Measurements from ENCODE around the gene OAS2. TPM values are rescaled to one million over a fixed set of nuclear protein-coding genes. Genes with fewer than 3 reads are reported as not detected.
A peak's percentile ranks its signal among the peaks of the same experiment; 100 is the strongest.

OAS2 gene
- total RNA-seq, 2 experiments from 2014 or later: 191 to 196 TPM

DNA sequence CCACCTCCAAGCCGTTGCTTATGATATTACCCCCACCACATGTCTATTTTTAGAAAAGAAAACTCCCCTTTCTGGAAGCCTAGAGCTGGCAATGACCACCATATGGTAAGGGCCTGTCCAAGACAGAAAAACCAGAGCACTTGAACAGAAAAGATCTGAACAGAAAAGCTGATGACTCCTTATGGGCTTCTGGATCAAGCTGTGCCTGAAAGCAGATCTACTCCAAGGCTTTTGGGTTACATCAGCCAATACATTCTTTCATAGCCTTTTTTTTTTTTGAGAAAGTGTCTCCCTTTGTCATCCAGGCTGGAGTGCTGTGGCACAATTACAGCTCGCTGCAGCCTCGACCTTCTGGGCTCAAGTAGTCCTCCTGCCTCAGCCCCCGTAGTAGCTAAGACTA is 16.8 kb upstream of the OAS2 start:
- H3K4me1 Mint-ChIP-seq (ENCODE audit: low read depth): peaks cover 1% of the 10 kb centered on the region
- peaks cover 11% of the 10 kb centered on the region for H3K9me3 Mint-ChIP-seq
- intact Hi-C loops (cut with micrococcal nuclease): no loop called here
- no peaks in the 10 kb centered on the region for H3K27me3 Mint-ChIP-seq (ENCODE audit: low read depth)
- CTCF ChIA-PET: no interaction called here
- peaks cover 48% of the 10 kb centered on the region for H3K36me3 Mint-ChIP-seq (ENCODE audit: low read depth)
- DNase-seq: no peak
- no peak overlapping the region for H3K4me3 Mint-ChIP-seq
- no peak overlapping the region for H3K27ac Mint-ChIP-seq

DNA sequence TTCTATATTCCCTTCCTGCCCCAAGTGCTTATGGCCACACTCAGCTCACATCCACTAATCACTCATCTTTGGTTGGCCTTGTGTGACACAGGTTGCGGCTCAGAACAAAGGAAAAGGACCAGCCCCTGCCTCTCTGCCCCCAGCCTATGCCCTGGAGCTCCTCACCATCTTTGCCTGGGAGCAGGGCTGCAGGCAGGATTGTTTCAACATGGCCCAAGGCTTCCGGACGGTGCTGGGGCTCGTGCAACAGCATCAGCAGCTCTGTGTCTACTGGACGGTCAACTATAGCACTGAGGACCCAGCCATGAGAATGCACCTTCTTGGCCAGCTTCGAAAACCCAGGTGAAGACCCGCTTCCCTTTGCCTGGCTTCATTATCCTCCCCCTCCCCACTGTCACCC is 15.8 kb upstream of the OAS2 start:
- Mint-ChIP-seq H3K9me3 (peaks cover 10% of the 10 kb centered on the region), H3K4me1 (ENCODE audit: low read depth) (no peaks in the 10 kb centered on the region), H3K4me3 (no peak overlapping the region), H3K27ac (no peak overlapping the region), H3K27me3 (ENCODE audit: low read depth) (no peaks in the 10 kb centered on the region), H3K36me3 (ENCODE audit: low read depth) (peaks cover 37% of the 10 kb centered on the region)
- no peak for DNase-seq
- intact Hi-C loops (cut with micrococcal nuclease): no loop called here
- CTCF ChIA-PET: interaction anchor here (0.6 to 1.3 kb wide), 3 partner anchors 31 to 520 kb away, joined by 3 to 4 read pairs (median 3); no protein-coding TSS in a partner anchor

- DNase-seq: no peak
- H3K27me3 Mint-ChIP-seq (ENCODE audit: low read depth): no peaks in the 10 kb centered on the region
- no peaks in the 10 kb centered on the region for H3K4me1 Mint-ChIP-seq (ENCODE audit: low read depth)
- CTCF ChIA-PET: interaction anchor here (1.1 to 1.4 kb wide), 3 partner anchors 30 to 63 kb away, joined by 3 to 4 read pairs (median 4); no protein-coding TSS in a partner anchor
- peaks cover 5% of the 10 kb centered on the region for H3K9me3 Mint-ChIP-seq
- H3K36me3 Mint-ChIP-seq (ENCODE audit: low read depth): peaks cover 34% of the 10 kb centered on the region
- no peak overlapping the region for H3K4me3 Mint-ChIP-seq
- no peak overlapping the region for H3K27ac Mint-ChIP-seq
- intact Hi-C loops (cut with micrococcal nuclease): no loop called here
These were observed 15.0 kb upstream of the OAS2 start for GRCh38 chr12:112963227-112963861.

DNA sequence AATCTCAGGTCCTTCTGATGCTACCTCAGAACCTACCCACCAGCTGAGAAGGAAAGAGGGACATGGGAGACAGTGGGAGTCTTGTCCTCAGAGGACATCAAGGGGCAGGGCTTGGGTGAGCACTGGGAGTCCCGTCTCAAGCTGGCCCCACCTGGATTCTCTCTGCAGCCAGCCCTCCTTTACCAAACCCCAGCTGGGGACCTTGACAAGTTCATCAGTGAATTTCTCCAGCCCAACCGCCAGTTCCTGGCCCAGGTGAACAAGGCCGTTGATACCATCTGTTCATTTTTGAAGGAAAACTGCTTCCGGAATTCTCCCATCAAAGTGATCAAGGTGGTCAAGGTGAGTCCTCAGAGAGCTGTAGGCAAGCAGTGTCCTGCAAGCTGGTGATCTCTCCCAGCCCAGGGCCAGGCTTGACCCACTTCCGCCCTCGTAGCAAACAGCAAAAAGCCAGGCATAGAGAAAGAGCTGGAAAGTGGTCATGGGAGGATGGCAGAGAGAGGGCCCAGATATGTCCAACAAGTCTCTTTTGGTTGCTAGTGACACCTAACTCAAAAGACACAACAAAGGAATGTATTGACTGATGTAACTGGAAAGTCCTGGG is 14.2 kb upstream of the OAS2 start:
- Mint-ChIP-seq H3K27me3 (ENCODE audit: low read depth) (no peaks in the 10 kb centered on the region), H3K4me3 (no peak overlapping the region), H3K4me1 (ENCODE audit: low read depth) (no peaks in the 10 kb centered on the region), H3K9me3 (peaks cover 5% of the 10 kb centered on the region), H3K27ac (no peak overlapping the region), H3K36me3 (ENCODE audit: low read depth) (peaks cover 33% of the 10 kb centered on the region)
- intact Hi-C loops (cut with micrococcal nuclease): no loop called here
- CTCF ChIA-PET: interaction anchor here (1.2 to 1.4 kb wide), 2 partner anchors 63 to 84 kb away, joined by 3 to 4 read pairs; no protein-coding TSS in a partner anchor
- DNase-seq: no peak

DNA sequence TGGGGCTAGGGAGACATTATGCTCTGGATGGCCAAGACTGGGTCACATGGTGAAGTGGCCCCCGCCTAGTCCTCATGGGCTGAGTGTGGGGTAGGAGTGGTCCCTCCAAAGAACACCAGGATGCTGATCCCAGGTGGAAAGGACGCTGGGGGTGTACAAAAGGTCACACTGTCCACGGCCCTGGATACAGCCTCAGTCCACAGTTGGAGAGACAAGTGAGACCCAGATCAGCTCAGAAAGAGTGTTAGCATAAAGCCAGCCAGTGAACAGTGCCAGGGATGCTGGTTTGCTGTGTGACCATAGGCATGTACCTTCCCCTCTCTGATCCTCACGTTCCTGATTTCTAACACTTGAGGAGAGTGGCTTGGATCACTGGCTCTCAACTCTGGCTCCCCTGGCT is 13.4 kb upstream of the OAS2 start:
- H3K36me3 Mint-ChIP-seq (ENCODE audit: low read depth): peaks cover 27% of the 10 kb centered on the region
- no peak overlapping the region for H3K4me3 Mint-ChIP-seq
- H3K27ac Mint-ChIP-seq: no peak overlapping the region
- H3K9me3 Mint-ChIP-seq: no peaks in the 10 kb centered on the region
- intact Hi-C loops (cut with micrococcal nuclease): no loop called here
- no peaks in the 10 kb centered on the region for H3K4me1 Mint-ChIP-seq (ENCODE audit: low read depth)
- CTCF ChIA-PET: interaction anchor here (1.2 kb wide), 1 partner anchor 84 kb away, joined by 3 read pairs; no protein-coding TSS in a partner anchor
- DNase-seq: no peak
- H3K27me3 Mint-ChIP-seq (ENCODE audit: low read depth): no peaks in the 10 kb centered on the region

DNA sequence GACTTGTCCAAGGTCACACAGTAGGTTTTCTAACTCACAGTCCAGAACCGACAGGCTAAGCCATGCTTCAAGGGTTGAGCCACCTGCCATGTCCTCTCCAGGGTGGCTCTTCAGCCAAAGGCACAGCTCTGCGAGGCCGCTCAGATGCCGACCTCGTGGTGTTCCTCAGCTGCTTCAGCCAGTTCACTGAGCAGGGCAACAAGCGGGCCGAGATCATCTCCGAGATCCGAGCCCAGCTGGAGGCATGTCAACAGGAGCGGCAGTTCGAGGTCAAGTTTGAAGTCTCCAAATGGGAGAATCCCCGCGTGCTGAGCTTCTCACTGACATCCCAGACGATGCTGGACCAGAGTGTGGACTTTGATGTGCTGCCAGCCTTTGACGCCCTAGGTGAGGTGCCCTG is 12.7 kb upstream of the OAS2 start:
- Mint-ChIP-seq H3K9me3 (no peaks in the 10 kb centered on the region), H3K27ac (no peak overlapping the region), H3K4me3 (no peak overlapping the region), H3K4me1 (ENCODE audit: low read depth) (no peaks in the 10 kb centered on the region), H3K36me3 (ENCODE audit: low read depth) (peaks cover 25% of the 10 kb centered on the region), H3K27me3 (ENCODE audit: low read depth) (no peaks in the 10 kb centered on the region)
- CTCF ChIA-PET: no interaction called here
- no peak for DNase-seq
- intact Hi-C loops (cut with micrococcal nuclease): no loop called here

GRCh38 chr12:112967306-112967705 is 11.0 kb upstream of the OAS2 start:
- Mint-ChIP-seq H3K27me3 (ENCODE audit: low read depth) (no peaks in the 10 kb centered on the region), H3K9me3 (no peaks in the 10 kb centered on the region)

DNA sequence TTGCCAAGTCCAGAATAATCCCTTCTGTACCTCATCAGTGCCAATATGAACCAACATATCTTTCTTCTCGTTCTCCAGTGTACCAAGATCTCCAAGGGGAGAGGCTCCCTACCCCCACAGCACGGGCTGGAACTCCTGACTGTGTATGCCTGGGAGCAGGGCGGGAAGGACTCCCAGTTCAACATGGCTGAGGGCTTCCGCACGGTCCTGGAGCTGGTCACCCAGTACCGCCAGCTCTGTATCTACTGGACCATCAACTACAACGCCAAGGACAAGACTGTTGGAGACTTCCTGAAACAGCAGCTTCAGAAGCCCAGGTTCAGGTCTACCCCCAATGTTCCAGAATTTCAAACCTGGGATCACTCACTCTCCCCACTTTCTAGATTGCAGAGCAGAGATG is 10.5 kb upstream of the OAS2 start:
- Mint-ChIP-seq H3K4me3 (no peak overlapping the region), H3K27ac (peak overlapping the region; percentile 53), H3K36me3 (ENCODE audit: low read depth) (peaks cover 11% of the 10 kb centered on the region), H3K27me3 (ENCODE audit: low read depth) (no peaks in the 10 kb centered on the region), H3K4me1 (ENCODE audit: low read depth) (no peaks in the 10 kb centered on the region), H3K9me3 (no peaks in the 10 kb centered on the region)
- intact Hi-C loops (cut with micrococcal nuclease): no loop called here
- DNase-seq: no peak
- CTCF ChIA-PET: interaction anchor here (1.0 kb wide), 1 partner anchor 25 kb away, joined by 3 read pairs; no protein-coding TSS in a partner anchor

More at GRCh38 chr12:112967306-112967705, 11.0 kb upstream of the OAS2 start:
- no peak overlapping the region for H3K4me3 Mint-ChIP-seq
- H3K36me3 Mint-ChIP-seq (ENCODE audit: low read depth): peaks cover 11% of the 10 kb centered on the region
- H3K4me1 Mint-ChIP-seq (ENCODE audit: low read depth): no peaks in the 10 kb centered on the region
- CTCF ChIA-PET: interaction anchor here (1.0 kb wide), 1 partner anchor 26 kb away, joined by 3 read pairs; no protein-coding TSS in a partner anchor
- no peak overlapping the region for H3K27ac Mint-ChIP-seq
- intact Hi-C loops (cut with micrococcal nuclease): no loop called here
- DNase-seq: no peak

GRCh38 chr12:112969547-112970306 is 8.6 kb upstream of the OAS2 start:
- CTCF ChIA-PET: interaction anchor here (1.0 kb wide), 1 partner anchor 11 kb away, joined by 3 read pairs; no protein-coding TSS in a partner anchor
- peaks cover 8% of the 10 kb centered on the region for H3K36me3 Mint-ChIP-seq (ENCODE audit: low read depth)
- no peaks in the 10 kb centered on the region for H3K4me1 Mint-ChIP-seq (ENCODE audit: low read depth)
- no peak overlapping the region for H3K27ac Mint-ChIP-seq
- H3K9me3 Mint-ChIP-seq: no peaks in the 10 kb centered on the region
- no peak for DNase-seq
- H3K27me3 Mint-ChIP-seq (ENCODE audit: low read depth): no peaks in the 10 kb centered on the region
- intact Hi-C loops (cut with micrococcal nuclease): loop anchor here (10.0 kb wide), 1 partner anchor 845 kb away; the partner anchor contains the start of gene TRAFD1
- H3K4me3 Mint-ChIP-seq: no peak overlapping the region

DNA sequence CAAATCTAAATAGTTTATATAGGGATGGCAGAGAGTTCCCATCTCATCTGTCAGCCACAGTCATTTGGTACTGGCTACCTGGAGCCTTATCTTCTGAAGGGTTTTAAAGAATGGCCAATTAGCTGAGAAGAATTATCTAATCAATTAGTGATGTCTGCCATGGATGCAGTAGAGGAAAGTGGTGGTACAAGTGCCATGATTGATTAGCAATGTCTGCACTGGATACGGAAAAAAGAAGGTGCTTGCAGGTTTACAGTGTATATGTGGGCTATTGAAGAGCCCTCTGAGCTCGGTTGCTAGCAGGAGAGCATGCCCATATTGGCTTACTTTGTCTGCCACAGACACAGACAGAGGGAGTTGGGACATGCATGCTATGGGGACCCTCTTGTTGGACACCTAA is 7.9 kb upstream of the OAS2 start:
- intact Hi-C loops (cut with micrococcal nuclease): loop anchor here (10.0 kb wide), 1 partner anchor 846 kb away; the partner anchor contains the start of gene TRAFD1
- peaks cover 8% of the 10 kb centered on the region for H3K36me3 Mint-ChIP-seq (ENCODE audit: low read depth)
- no peaks in the 10 kb centered on the region for H3K27me3 Mint-ChIP-seq (ENCODE audit: low read depth)
- DNase-seq: no peak
- H3K4me1 Mint-ChIP-seq (ENCODE audit: low read depth): no peaks in the 10 kb centered on the region
- H3K4me3 Mint-ChIP-seq: no peak overlapping the region
- CTCF ChIA-PET: no interaction called here
- no peak overlapping the region for H3K27ac Mint-ChIP-seq
- no peaks in the 10 kb centered on the region for H3K9me3 Mint-ChIP-seq

GRCh38 chr12:112971248-112971647 is 7.1 kb upstream of the OAS2 start:
- Mint-ChIP-seq H3K4me1 (ENCODE audit: low read depth) (no peaks in the 10 kb centered on the region), H3K9me3 (no peaks in the 10 kb centered on the region), H3K27ac (no peak overlapping the region), H3K27me3 (ENCODE audit: low read depth) (no peaks in the 10 kb centered on the region), H3K4me3 (no peak overlapping the region), H3K36me3 (ENCODE audit: low read depth) (peaks cover 8% of the 10 kb centered on the region)
- no peak for DNase-seq
- intact Hi-C loops (cut with micrococcal nuclease): loop anchor here (10.0 kb wide), 1 partner anchor 846 kb away; the partner anchor contains the start of gene TRAFD1
- CTCF ChIA-PET: interaction anchor here (2.0 kb wide), 1 partner anchor 21 kb away, joined by 5 read pairs; no protein-coding TSS in a partner anchor

All from activated naive CD4-positive, alpha-beta T cell treated with anti-CD3 and anti-CD28 coated beads for 36 hours (primary cell).